ENCODE measurements around the gene MAP2. TPM values are rescaled to one million over a fixed set of nuclear protein-coding genes. Genes with fewer than 3 reads are reported as not detected.

Gene MAP2
- total and polyA plus RNA-seq, 2 of the 8 experiments (the other 6 are each of a cell fraction or from before 2014, with no cell fraction given), result 5.9 to 9.4 TPM

DNA sequence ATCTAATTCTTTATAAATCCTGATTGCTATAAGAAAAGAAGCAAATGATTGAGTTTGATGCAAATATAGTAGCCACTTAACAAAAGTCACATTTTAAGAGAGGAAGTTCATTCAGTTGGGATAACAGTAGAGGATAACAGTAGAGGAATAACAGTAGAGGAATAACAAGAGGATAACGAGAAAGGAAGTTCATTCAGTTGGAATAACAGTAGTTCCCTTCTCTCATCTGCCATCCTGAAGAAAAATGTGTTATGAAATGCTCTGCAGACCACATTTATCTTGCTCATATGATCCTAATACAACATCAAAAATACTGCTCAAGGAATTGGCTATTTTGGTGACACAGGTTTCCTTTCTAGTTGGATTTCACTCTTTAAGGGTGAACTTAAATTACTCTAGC lies 242.4 kb downstream of the MAP2 start:
- H3K4me1 ChIP-seq (replicated peaks in 1 of 4; ENCODE audit: control insufficient read depth in 3 of 4, insufficient read depth in 4 of 4, low read length in 3 of 4), result peaks cover 0 to 11% (median 4%) of the 10 kb centered on the region in 4 experiments; a peak in 4 of 7 replicates
- H3K23ac ChIP-seq (ENCODE audit: insufficient read length), result no peak overlapping the region
- H4K91ac ChIP-seq (replicated peaks; ENCODE audit: insufficient read length, low read length), result no peak overlapping the region
- H3K36me3 ChIP-seq (ENCODE audit: control insufficient read depth in 2 of 4, insufficient read depth in 4 of 4, low read length in 3 of 4), result no peaks in the 10 kb centered on the region
- no peak overlapping the region for H3K4me2 ChIP-seq (ENCODE audit: insufficient read depth in 1 of 2, low read depth in 2 of 2, low read length in 2 of 2)
- H3K4ac ChIP-seq (replicated peaks; ENCODE audit: insufficient read length, low read depth, low read length), result no peak overlapping the region
- H2BK15ac ChIP-seq (ENCODE audit: low read length), result no peak overlapping the region
- H3K27me3 ChIP-seq (replicated peaks in 1 of 4; ENCODE audit: control insufficient read depth in 3 of 4, extremely low read depth in 1 of 4, insufficient read depth in 3 of 4, low read length in 3 of 4), result no peaks in the 10 kb centered on the region
- H3K56ac ChIP-seq (replicated peaks; ENCODE audit: insufficient read length, low read depth, low read length), result no peak overlapping the region
- no peak for FAIRE-seq
- no peak overlapping the region for H2BK120ac ChIP-seq (replicated peaks; ENCODE audit: low read depth, low read length)
- H3K27ac ChIP-seq (ENCODE audit: low read depth, low read length), result no peak overlapping the region
- TF ChIP-seq SAP30 (IDR thresholded peaks at IDR 0.05; ENCODE audit: insufficient read depth, insufficient replicate concordance, low read length) (no peak), GABPA (IDR thresholded peaks at IDR 0.05; ENCODE audit: borderline replicate concordance, insufficient read depth, low read length) (no peak), JUND (IDR thresholded peaks at IDR 0.05; ENCODE audit: low read length) (no peak), HDAC6 (IDR thresholded peaks at IDR 0.05; ENCODE audit: low read depth, low read length) (no peak)
- no peak overlapping the region for H3K18ac ChIP-seq (ENCODE audit: extremely low read depth, low read length)
- H2BK20ac ChIP-seq (ENCODE audit: low read length), result no peak overlapping the region
- no peak overlapping the region for H2AK5ac ChIP-seq (ENCODE audit: low read depth, low read length)
- ChIA-PET POLR2A (ENCODE audit: partially characterized antibody) (no interaction called here), CTCF (ENCODE audit: partially characterized antibody) (no interaction called here)
- H3K9me3 ChIP-seq (ENCODE audit: insufficient read depth in 2 of 2, low read depth in 1 of 2, low read length in 1 of 2), result no peaks in the 10 kb centered on the region
- H2AFZ ChIP-seq (ENCODE audit: low read length), result no peak overlapping the region
- H2BK5ac ChIP-seq (ENCODE audit: low read depth, low read length), result no peak overlapping the region
- H4K20me1 ChIP-seq (replicated peaks in 1 of 2; ENCODE audit: control insufficient read depth in 1 of 2, insufficient read depth in 2 of 2, low read length in 2 of 2), result no peaks in the 10 kb centered on the region
- H3K79me1 ChIP-seq (ENCODE audit: low read depth, low read length), result no peaks in the 10 kb centered on the region
- WGBS, 2 experiments (ENCODE audit: extremely low coverage in 1 of 2, insufficient coverage in 1 of 2, insufficient read length in 1 of 2, insufficient replicate concordance in 2 of 2, low coverage in 1 of 2, low lambda C conversion rate in 2 of 2, missing lambda C conversion rate in 1 of 2), result 63% methylated on average over 1 of the region's 1 CpG; no CpG with 5 or more reads in 1 of the 2 experiments
- H3K23me2 ChIP-seq (ENCODE audit: low read depth, low read length), result no peaks in the 10 kb centered on the region
- no peaks in the 10 kb centered on the region for H3K79me2 ChIP-seq (ENCODE audit: control insufficient read depth in 1 of 2, insufficient read depth in 2 of 2, low read length in 2 of 2)
- H3K9ac ChIP-seq (replicated peaks in 1 of 4; ENCODE audit: extremely low read depth in 1 of 4, low read depth in 3 of 4, low read length in 3 of 4), result no peak overlapping the region
- no peak overlapping the region for H3K4me3 ChIP-seq (ENCODE audit: extremely low read depth in 1 of 4, insufficient read depth in 2 of 4, low read depth in 3 of 4, low read length in 4 of 4)
- H3K14ac ChIP-seq (ENCODE audit: insufficient read length), result no peak overlapping the region
- no peak overlapping the region for H2BK12ac ChIP-seq (ENCODE audit: low read depth, low read length)
- H4K5ac ChIP-seq (ENCODE audit: insufficient read length, low read depth, low read length), result no peak overlapping the region
- no peak overlapping the region for H4K8ac ChIP-seq (ENCODE audit: extremely low read depth, insufficient read depth, low read length)
- no peak for DNase-seq (ENCODE audit: low read depth in 1 of 2, low spot score in 2 of 2)

Measured in H1 (cell line).